NCI-H82 (cell line): ENCODE measurements around the gene MZB1.
"Not testable (repeated sequence)": the region's sequence is repeated elsewhere in the genome, so short reads cannot be mapped to it uniquely, and the experiment has no call there.

Experiments
- DNase-seq: peaks from one replicate; lab custom pipeline; 2025; lab: John Stamatoyannopoulos, UW

MZB1 gene

GRCh38 chr5:139374909-139375308 is 14.8 kb downstream of the MZB1 start:
- no peak for DNase-seq

- DNase-seq: no peak
Observed at GRCh38 chr5:139371482-139372435, 18.0 kb downstream of the MZB1 start.

- DNase-seq: no peak
Observed at GRCh38 chr5:139369181-139369580, 20.5 kb downstream of the MZB1 start.

GRCh38 chr5:139368613-139369012 is 21.1 kb downstream of the MZB1 start:
- no peak for DNase-seq

GRCh38 chr5:139364466-139364865 is 25.2 kb downstream of the MZB1 start:
- no peak for DNase-seq

GRCh38 chr5:139363937-139364336 is 25.8 kb downstream of the MZB1 start:
- DNase-seq: no peak

- no peak for DNase-seq
Observed at GRCh38 chr5:139361835-139362429, 27.8 kb downstream of the MZB1 start.

GRCh38 chr5:139360384-139360783 is 29.3 kb downstream of the MZB1 start:
- DNase-seq: no peak

- no peak for DNase-seq
Observed at GRCh38 chr5:139358064-139358463, 31.6 kb downstream of the MZB1 start.

GRCh38 chr5:139355900-139356299 is 33.8 kb downstream of the MZB1 start:
- not testable (repeated sequence) for DNase-seq

- DNase-seq: no peak
Observed at GRCh38 chr5:139354186-139354585, 35.5 kb downstream of the MZB1 start.

- not testable (repeated sequence) for DNase-seq
Observed at GRCh38 chr5:139347863-139348262, 41.9 kb downstream of the MZB1 start.

GRCh38 chr5:139345442-139345841 is 44.3 kb downstream of the MZB1 start:
- DNase-seq: not testable (repeated sequence)

GRCh38 chr5:139344177-139344576 is 45.5 kb downstream of the MZB1 start:
- DNase-seq: no peak

- no peak for DNase-seq
Observed at GRCh38 chr5:139343476-139343875, 46.2 kb downstream of the MZB1 start.

- no peak for DNase-seq
Observed at GRCh38 chr5:139342423-139342723, 47.3 kb downstream of the MZB1 start.

GRCh38 chr5:139341689-139342422 is 47.9 kb downstream of the MZB1 start, which contains the start of gene PAIP2:
Gene PAIP2 (plus strand): TSS chr5:139341854. CDS start chr5:139363785, 21,931 bp downstream.
- peak; percentile 98 for DNase-seq

GRCh38 chr5:139341187-139341688 is 48.5 kb downstream of the MZB1 start:
- DNase-seq: no peak

- DNase-seq: no peak
Observed at GRCh38 chr5:139340051-139340450, 49.7 kb downstream of the MZB1 start.
